NT2/D1 (cell line): Measurements from ENCODE around the gene COG7.
A peak's percentile ranks its signal among the peaks of the same experiment; 100 is the strongest.
"Not testable (repeated sequence)": the region's sequence is repeated elsewhere in the genome, so short reads cannot be mapped to it uniquely, and the experiment has no call there.

Experiments
- DNase-seq: peaks from one replicate; pipeline ENCODE4 v3.0.0-alpha.2; 2011; ENCODE audit warnings: low read depth, low spot score
- H3K27me3 ChIP-seq: 2 replicates; pipeline ENCODE4 v1.6.0; 2011; ENCODE audit warnings: mild to moderate bottlenecking; ENCODE audit not compliant: insufficient read length, insufficient read depth
- H3K36me3 ChIP-seq: 2 replicates; pipeline ENCODE4 v1.6.1; 2011; ENCODE audit warnings: mild to moderate bottlenecking, low read length, mixed read lengths; ENCODE audit not compliant: insufficient read depth, insufficient read length
- H3K4me1 ChIP-seq: 2 replicates; pipeline ENCODE4 v1.5.1; 2011; ENCODE audit not compliant: insufficient read depth, insufficient read length
- H3K4me3 ChIP-seq: 2 replicates; pipeline ENCODE4 v1.5.1; 2011; ENCODE audit warnings: low read depth; ENCODE audit not compliant: insufficient read length
- H3K9ac ChIP-seq: 2 replicates; pipeline ENCODE4 v1.6.0; 2011; ENCODE audit warnings: low read depth; ENCODE audit not compliant: insufficient read length
- H3K9me3 ChIP-seq: 2 replicates; pipeline ENCODE4 v1.5.1; 2011; ENCODE audit warnings: mild to moderate bottlenecking, low read length; ENCODE audit not compliant: insufficient read depth
- SUZ12 ChIP-seq: IDR thresholded peaks from 2 replicates; pipeline ENCODE4 v1.6.1; 2011; ENCODE audit not compliant: insufficient read length, insufficient read depth; ENCODE audit errors: extremely low read depth
- YY1 ChIP-seq: IDR thresholded peaks from 2 replicates; pipeline ENCODE4 v1.6.1; 2011; ENCODE audit not compliant: insufficient read length, insufficient read depth
- ZNF274 ChIP-seq: IDR thresholded peaks from 2 replicates; pipeline ENCODE4 v1.6.1; 2011; ENCODE audit warnings: mild to moderate bottlenecking, low read depth, low read length

COG7 gene

DNA sequence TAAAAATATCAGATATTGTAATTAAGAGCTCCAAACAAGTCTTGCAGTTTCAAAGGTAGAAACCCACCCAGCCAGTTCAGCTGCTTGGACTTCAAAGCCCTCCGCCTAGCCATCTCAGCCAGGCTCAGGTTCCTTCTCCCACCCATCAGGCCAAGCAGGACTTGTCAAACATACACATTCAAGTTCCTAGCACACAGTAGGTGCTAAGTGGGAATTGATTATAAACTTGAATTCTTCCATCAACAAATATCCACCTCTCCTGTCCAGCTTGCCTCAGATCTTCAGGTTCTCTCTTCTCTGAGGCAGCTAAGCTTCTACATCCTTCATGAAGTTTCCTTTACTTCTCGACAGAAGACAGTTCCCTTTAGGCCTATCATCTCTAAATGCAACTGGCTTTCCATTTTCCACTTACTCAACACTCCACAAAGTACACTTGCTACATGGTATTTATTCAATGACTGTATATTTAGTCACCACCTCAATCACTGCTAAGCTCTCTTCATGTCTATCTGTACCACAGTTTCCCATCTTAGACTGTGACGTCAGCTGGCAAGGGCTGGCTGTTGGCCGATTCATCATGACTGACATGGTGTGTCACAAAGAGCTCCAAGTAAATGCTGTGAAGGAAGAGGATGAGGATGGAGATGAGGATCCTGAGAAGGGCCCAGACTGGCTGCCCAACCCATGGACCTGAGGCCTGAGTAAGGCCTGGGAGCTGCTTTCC lies 13.3 kb upstream of the COG7 start:
- Histone ChIP-seq H3K27me3 (no peaks in the 10 kb centered on the region), H3K4me1 (peaks cover 2% of the 10 kb centered on the region), H3K9ac (no peak overlapping the region), H3K4me3 (no peak overlapping the region), H3K36me3 (peaks cover 63% of the 10 kb centered on the region), H3K9me3 (no peaks in the 10 kb centered on the region)
- no peak for TF ChIP-seq ZNF274
- TF ChIP-seq SUZ12, result no peak
- TF ChIP-seq YY1, result no peak
- DNase-seq, result no peak

DNA sequence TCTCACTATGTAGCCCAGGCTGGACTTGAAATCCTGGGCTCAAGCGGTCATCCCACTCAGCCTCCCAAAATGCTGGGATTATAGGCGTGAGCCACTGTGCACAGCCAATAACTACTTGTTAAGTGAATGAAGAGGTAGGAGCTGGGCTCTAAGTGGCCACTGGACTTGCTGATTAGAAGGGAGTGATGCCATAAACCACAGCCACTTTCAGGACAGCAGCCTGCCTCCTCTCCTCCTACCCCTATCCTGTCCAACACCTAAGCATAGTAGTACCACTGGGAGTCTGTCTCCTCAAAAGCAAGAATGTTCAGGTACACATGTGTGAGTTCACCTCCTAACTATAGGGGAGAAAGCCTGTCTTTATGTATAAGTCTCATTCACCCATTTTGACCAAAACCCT lies 12.2 kb upstream of the COG7 start:
- Histone ChIP-seq H3K4me3 (no peak overlapping the region), H3K9ac (no peak overlapping the region), H3K36me3 (peaks cover 68% of the 10 kb centered on the region), H3K4me1 (peaks cover 2% of the 10 kb centered on the region), H3K27me3 (no peaks in the 10 kb centered on the region), H3K9me3 (no peaks in the 10 kb centered on the region)
- TF ChIP-seq YY1 (no peak), SUZ12 (no peak), ZNF274 (no peak)
- no peak for DNase-seq

DNA sequence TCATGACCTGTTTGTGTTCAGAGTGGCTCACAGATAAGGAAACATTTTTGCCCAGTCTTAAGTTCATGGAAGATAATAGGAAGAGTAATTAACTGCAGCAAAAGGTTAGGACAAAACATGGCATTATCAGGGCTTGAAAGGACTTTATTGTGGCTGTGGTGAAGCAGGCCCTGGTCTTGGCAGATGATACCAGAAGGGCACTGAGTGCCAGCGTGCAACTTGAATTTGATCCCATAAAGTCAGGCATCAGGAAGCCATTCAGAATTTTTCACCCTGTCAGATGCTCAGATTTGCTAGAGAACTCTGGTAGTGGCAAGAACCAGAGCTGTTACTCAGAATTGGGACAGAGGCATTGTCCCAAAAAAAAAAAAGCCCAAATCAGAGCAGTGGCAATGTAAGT lies 11.2 kb upstream of the COG7 start:
- no peak overlapping the region for H3K4me3 ChIP-seq
- peaks cover 58% of the 10 kb centered on the region for H3K36me3 ChIP-seq
- H3K9ac ChIP-seq, result no peak overlapping the region
- H3K9me3 ChIP-seq, result no peaks in the 10 kb centered on the region
- H3K27me3 ChIP-seq, result no peaks in the 10 kb centered on the region
- peaks cover 2% of the 10 kb centered on the region for H3K4me1 ChIP-seq
- TF ChIP-seq SUZ12, result no peak
- TF ChIP-seq YY1, result no peak
- TF ChIP-seq ZNF274, result no peak
- DNase-seq, result no peak

DNA sequence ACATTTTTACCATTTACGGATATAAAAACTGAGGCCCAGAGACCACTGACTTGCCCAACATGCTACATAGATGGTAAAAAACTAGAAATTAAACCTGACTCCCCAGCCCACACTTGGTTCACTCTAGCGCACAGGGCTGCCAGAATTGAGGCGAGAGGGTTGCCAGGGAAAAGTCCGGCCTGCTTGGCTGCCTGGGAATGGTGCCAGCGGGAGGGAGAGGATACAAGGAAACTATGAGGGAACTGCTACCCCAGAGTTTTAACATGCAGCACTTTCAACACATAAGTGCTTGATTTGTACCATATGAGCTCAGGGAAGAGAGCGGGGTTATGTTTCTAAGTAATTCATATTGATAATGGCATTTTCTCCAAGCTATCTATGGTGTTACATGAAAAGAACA lies 10.0 kb upstream of the COG7 start:
- DNase-seq, H3K4me3 ChIP-seq: not testable (repeated sequence)
- H3K36me3 ChIP-seq, result peaks cover 52% of the 10 kb centered on the region

DNA sequence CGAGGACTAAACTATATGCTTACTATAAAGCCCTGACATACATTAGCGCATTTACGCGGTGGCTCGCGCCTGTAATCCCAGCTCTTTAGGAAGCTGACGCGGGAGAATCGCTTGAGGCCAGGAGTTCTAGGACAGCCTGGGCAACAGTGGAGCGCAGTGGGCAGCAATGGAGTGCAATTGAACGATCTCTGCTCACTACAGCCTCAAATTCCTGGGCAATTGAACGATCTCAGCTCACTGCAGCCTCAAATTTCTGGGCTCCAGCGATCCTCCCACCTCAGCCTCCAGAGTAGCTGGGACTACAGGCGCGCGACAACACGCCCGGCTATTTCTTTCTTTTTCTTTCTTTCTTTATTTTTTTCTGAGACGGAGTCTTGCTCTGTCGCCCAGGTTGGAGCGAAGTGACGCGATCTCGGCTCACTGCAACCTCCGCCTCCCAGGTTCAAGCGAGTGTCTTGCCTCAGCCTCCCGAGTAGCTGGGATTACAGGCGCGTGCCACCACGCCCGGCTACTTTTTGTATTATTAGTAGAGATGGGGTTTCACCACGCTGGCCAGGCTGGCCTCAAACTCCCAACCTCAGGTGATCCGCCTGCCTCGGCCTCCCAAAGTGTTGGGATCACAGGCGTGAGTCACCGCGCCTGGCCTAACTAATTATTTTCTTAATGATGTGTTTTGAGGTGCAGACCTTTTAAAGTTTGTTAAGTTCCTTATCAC lies 506 bp upstream of the COG7 start:
- Histone ChIP-seq H3K9me3 (no peaks in the 10 kb centered on the region), H3K36me3 (peaks cover 27% of the 10 kb centered on the region), H3K9ac (peak overlapping the region; percentile 99), H3K4me3 (peak overlapping the region; percentile 87), H3K27me3 (no peaks in the 10 kb centered on the region), H3K4me1 (peaks cover 3% of the 10 kb centered on the region)
- TF ChIP-seq YY1, result no peak
- no peak for TF ChIP-seq ZNF274
- TF ChIP-seq SUZ12, result no peak
- DNase-seq, result no peak

More for the DNA sequence above, 10.0 kb upstream of the COG7 start:
- H3K9ac ChIP-seq, H3K9me3 ChIP-seq, H3K4me1 ChIP-seq, H3K27me3 ChIP-seq: not testable (repeated sequence)

DNA sequence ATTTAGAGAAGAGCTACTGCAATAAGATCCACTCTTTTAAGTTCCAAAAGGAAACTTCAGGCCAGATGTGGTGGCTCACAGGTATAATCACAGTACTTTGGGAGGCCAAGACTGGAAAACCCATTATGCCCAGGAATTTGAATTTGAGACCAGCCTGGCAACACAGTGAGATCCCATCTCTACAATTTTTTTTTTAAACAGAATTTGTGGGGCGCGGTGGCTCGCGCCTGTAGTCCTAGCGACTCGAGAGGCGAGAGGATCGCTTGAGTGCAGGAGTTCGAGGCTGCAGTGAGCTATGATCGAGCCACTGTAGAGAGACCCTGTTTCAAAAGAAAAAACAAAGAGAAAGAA lies 793 bp downstream of the COG7 start:
- TF ChIP-seq YY1 (no peak), SUZ12 (no peak), ZNF274 (no peak)
- Histone ChIP-seq H3K36me3 (peaks cover 20% of the 10 kb centered on the region), H3K9ac (peak overlapping the region; percentile 99), H3K27me3 (no peaks in the 10 kb centered on the region), H3K9me3 (no peaks in the 10 kb centered on the region), H3K4me1 (peaks cover 3% of the 10 kb centered on the region), H3K4me3 (peak overlapping the region; percentile 87)
- no peak for DNase-seq

DNA sequence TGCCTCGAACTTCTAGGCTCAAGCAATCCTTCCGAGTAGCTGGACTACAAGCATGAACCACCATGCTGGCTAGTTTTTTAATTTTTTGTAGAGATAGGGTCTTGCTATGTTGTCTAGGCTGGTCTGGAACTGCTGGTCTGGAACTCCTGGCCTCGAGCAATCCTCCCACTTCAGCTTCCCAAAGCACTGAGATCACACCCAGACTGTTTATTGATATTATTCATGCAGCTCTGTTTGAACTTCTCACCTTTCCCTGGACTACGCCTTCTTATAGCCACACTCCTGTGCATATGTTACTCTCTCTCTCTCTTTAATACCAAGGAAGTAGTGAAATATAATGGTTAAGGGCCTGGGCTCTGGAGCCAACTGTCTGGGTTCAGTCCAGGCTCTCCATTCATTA lies 4.6 kb downstream of the COG7 start:
- no peak overlapping the region for H3K4me3 ChIP-seq
- H3K4me1 ChIP-seq, result peaks cover 1% of the 10 kb centered on the region
- no peaks in the 10 kb centered on the region for H3K27me3 ChIP-seq
- no peak overlapping the region for H3K9ac ChIP-seq
- H3K9me3 ChIP-seq, result no peaks in the 10 kb centered on the region
- no peak for TF ChIP-seq ZNF274
- peaks cover 28% of the 10 kb centered on the region for H3K36me3 ChIP-seq
- no peak for DNase-seq

DNA sequence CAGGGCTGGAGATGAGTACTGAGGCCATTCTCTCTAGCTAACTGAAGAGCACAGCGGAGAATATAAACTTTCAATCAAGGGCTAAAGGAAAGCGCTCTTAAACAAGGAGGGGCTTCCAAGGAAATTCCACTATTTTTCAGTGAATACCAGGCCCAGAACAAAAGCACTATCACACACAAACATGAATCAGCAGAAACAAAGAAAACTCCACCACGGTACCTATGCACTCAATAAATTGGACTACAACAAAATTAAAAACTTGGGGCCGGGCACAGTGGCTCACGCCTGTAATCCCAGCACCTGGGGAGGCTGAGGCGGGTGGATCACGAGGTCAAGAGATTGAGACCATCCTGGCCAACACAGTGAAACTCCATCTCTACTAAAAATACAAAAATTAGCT lies 15.4 kb downstream of the COG7 start:
- not testable (repeated sequence) for H3K27me3 ChIP-seq, H3K4me1 ChIP-seq, DNase-seq, H3K9ac ChIP-seq, H3K4me3 ChIP-seq, H3K9me3 ChIP-seq
- peaks cover 47% of the 10 kb centered on the region for H3K36me3 ChIP-seq
